Loucy (cell line): ENCODE data around the gene CSKMT.

Experiments used
- CTCF ChIP-seq: fragments of 200-600 bp; sonication (generic); conservative IDR thresholded peaks from 2 replicates; pipeline ENCODE4 v1.5.1; 2014; ENCODE audit warnings: mild to moderate bottlenecking, antibody characterized with exemption, low read length
- EZH2phosphoT487 ChIP-seq: fragments of 200-600 bp; IDR thresholded peaks from 2 replicates; pipeline ENCODE4 v1.6.1; 2018; ENCODE audit warnings: antibody characterized with exemption, mild to moderate bottlenecking, moderate library complexity, borderline replicate concordance

DNA sequence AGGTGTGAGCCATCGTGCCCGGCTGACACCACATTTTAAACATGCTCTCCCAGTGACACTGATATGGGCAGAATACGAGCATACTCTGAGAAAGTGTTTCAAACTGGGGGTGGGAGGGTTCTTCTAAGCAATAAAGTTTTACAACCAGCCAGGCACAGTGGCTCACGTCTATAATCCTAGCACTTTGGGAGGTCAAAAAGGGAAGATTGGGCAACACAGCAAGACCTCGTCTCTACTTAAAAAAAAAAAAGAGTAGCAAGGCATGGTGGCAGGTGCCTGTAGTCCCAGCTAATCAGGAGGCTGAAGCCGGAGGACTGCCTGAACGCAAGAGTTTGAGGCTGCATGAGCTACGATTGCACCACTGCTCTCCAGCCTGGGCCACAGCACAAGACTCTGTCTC, 20.9 kb upstream of the CSKMT start:
- TF ChIP-seq CTCF (no peak), EZH2phosphoT487 (no peak)
